OCI-LY1 (cell line): ENCODE data around the gene HAVCR1.
"Not testable (repeated sequence)": the region's sequence is repeated elsewhere in the genome, so short reads cannot be mapped to it uniquely, and the experiment has no call there.

Source experiments
- H2AFZ ChIP-seq: fragments of 200-600 bp; sonication (generic), shearing (Covaris generic); 2 replicates; pipeline ENCODE4 v1.6.0; 2014; ENCODE audit warnings: antibody characterized with exemption, mild to moderate bottlenecking, low read length
- H3F3A ChIP-seq: fragments of 200-600 bp; sonication (generic), shearing (Covaris generic); 2 replicates; pipeline ENCODE4 v1.6.0; 2014; ENCODE audit warnings: mild to moderate bottlenecking, antibody characterized with exemption, low read length, moderate library complexity; ENCODE audit not compliant: insufficient read depth
- H3K27ac ChIP-seq: fragments of 200-600 bp; sonication (generic); 2 replicates; pipeline ENCODE4 v1.5.1; 2014; ENCODE audit warnings: low read length, mixed run types, mild to moderate bottlenecking, low read depth; ENCODE audit not compliant: poor library complexity, severe bottlenecking
- H3K27me3 ChIP-seq: fragments of 200-600 bp; sonication (generic); 2 replicates; pipeline ENCODE4 v1.6.0; 2014; ENCODE audit warnings: antibody characterized with exemption, mild to moderate bottlenecking, low read length, moderate library complexity; ENCODE audit not compliant: insufficient read depth
- H3K36me3 ChIP-seq: fragments of 200-600 bp; sonication (generic); 2 replicates; pipeline ENCODE4 v1.6.1; 2014; ENCODE audit warnings: mild to moderate bottlenecking, antibody characterized with exemption, low read length, moderate library complexity, mixed read lengths; ENCODE audit not compliant: insufficient read depth
- H3K4me1 ChIP-seq: fragments of 200-600 bp; sonication (generic); 2 replicates; pipeline ENCODE4 v1.5.1; 2014; ENCODE audit warnings: mild to moderate bottlenecking, low read length, moderate library complexity; ENCODE audit not compliant: insufficient read depth, severe bottlenecking
- H3K4me2 ChIP-seq: fragments of 200-600 bp; sonication (generic), shearing (Covaris generic); 2 replicates; pipeline ENCODE4 v1.6.1; 2014; ENCODE audit warnings: low read length
- H3K4me3 ChIP-seq: fragments of 200-600 bp; sonication (generic); 2 replicates; pipeline ENCODE4 v1.5.1; 2014; ENCODE audit warnings: low read length, low read depth, mild to moderate bottlenecking, mixed read lengths; ENCODE audit not compliant: poor library complexity, severe bottlenecking
- H3K79me2 ChIP-seq: fragments of 200-600 bp; shearing (Covaris generic); 2 replicates; pipeline ENCODE4 v1.6.1; 2016; ENCODE audit warnings: mixed run types, low read length, mixed read lengths; ENCODE audit not compliant: insufficient read depth
- H3K9ac ChIP-seq: fragments of 200-600 bp; sonication (generic), shearing (Covaris generic); 2 replicates; pipeline ENCODE4 v1.6.1; 2014; ENCODE audit warnings: mild to moderate bottlenecking, low read length, mixed read lengths
- H3K9me2 ChIP-seq: fragments of 200-600 bp; sonication (generic), shearing (Covaris generic); 2 replicates; pipeline ENCODE4 v1.6.1; 2014; ENCODE audit warnings: low read depth, mild to moderate bottlenecking, low read length, mixed read lengths
- H3K9me3 ChIP-seq: fragments of 200-600 bp; shearing (Covaris generic); 2 replicates; pipeline ENCODE4 v1.6.1; 2014; ENCODE audit warnings: low read length, mixed read lengths
- H4K20me1 ChIP-seq: fragments of 200-600 bp; sonication (generic), shearing (Covaris generic); 2 replicates; pipeline ENCODE4 v1.6.0; 2016; ENCODE audit warnings: mild to moderate bottlenecking, low read length; ENCODE audit not compliant: insufficient read depth
- EZH2 ChIP-seq: fragments of 200-600 bp; sonication (generic), shearing (Covaris generic); IDR thresholded peaks from 2 replicates; pipeline ENCODE4 v1.8.0; 2017; ENCODE audit warnings: borderline replicate concordance, mixed run types, mild to moderate bottlenecking, antibody characterized with exemption, low read length, moderate library complexity, mixed read lengths
- TF ChIP-seq, protein P1 (sequence below): fragments of 200-600 bp; sonication (generic), shearing (Covaris generic); IDR thresholded peaks from 2 replicates; pipeline ENCODE4 v1.5.1; 2017; ENCODE audit warnings: mild to moderate bottlenecking, antibody characterized with exemption, low read length, moderate library complexity, mixed read lengths

HAVCR1 gene

DNA sequence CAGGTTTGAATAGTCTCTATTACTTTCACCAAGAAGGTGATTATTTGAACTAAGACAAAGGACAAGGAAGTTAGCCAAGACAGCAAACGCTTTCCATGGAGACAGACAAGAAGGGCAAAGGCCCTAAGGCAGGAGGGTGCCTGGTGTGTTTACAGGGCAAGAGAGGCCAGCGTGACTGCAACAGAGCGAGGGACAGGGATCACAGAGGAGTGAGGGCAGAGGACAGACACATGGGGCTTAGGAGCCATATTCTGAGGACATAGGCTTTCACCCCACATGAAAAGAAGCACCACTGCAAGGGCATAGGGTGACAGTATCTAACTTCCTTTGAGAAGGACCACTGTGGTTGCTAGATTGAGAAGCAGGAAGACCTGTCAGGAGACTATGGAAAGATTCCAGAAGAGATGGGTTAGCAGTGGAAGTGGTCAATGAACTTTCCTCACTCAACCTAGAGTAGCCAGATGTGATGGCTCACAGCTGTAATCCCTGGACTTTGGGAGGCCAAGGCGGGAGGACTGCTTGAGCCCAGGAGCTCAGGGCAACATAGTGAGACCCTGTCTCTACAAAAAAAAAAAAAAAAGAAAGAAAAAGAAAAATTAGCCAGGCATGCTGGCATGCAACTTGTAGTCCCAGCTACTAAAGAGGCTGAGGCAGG, 5.0 kb upstream of the HAVCR1 start:
- Histone ChIP-seq H3K79me2 (no peaks in the 10 kb centered on the region), H4K20me1 (no peaks in the 10 kb centered on the region), H3F3A (no peaks in the 10 kb centered on the region), H3K4me2 (no peak overlapping the region), H3K36me3 (no peaks in the 10 kb centered on the region), H3K4me1 (no peaks in the 10 kb centered on the region), H3K9ac (no peak overlapping the region), H3K27me3 (no peaks in the 10 kb centered on the region), H3K4me3 (no peak overlapping the region), H2AFZ (no peak overlapping the region), H3K27ac (no peak overlapping the region), H3K9me2 (no peaks in the 10 kb centered on the region), H3K9me3 (no peaks in the 10 kb centered on the region)
- TF ChIP-seq, protein P1, sequence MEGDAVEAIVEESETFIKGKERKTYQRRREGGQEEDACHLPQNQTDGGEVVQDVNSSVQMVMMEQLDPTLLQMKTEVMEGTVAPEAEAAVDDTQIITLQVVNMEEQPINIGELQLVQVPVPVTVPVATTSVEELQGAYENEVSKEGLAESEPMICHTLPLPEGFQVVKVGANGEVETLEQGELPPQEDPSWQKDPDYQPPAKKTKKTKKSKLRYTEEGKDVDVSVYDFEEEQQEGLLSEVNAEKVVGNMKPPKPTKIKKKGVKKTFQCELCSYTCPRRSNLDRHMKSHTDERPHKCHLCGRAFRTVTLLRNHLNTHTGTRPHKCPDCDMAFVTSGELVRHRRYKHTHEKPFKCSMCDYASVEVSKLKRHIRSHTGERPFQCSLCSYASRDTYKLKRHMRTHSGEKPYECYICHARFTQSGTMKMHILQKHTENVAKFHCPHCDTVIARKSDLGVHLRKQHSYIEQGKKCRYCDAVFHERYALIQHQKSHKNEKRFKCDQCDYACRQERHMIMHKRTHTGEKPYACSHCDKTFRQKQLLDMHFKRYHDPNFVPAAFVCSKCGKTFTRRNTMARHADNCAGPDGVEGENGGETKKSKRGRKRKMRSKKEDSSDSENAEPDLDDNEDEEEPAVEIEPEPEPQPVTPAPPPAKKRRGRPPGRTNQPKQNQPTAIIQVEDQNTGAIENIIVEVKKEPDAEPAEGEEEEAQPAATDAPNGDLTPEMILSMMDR = no peak
- no peak for TF ChIP-seq EZH2

DNA sequence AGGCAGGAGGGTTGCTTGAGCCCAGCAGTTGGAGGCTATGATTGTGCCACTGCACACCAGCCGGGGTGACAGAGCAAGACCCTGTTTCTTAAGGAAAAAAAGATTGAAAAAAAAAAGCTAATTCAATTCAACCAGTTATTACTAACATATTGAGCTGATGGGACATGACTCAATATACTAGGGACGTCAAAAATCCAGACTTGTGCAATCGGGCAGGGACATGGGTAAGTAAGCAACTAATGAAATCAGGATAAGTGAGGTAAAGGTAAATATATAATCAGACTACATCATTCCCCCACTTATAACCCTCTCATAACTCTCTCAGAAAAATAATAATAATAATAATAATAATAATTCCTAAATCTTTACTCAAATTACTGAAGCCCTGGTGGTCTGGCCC, 975 bp upstream of the HAVCR1 start:
- Histone ChIP-seq H3K9me3 (no peaks in the 10 kb centered on the region), H3K4me3 (no peak overlapping the region), H2AFZ (no peak overlapping the region), H3K9me2 (no peaks in the 10 kb centered on the region), H3K36me3 (no peaks in the 10 kb centered on the region), H3K79me2 (no peaks in the 10 kb centered on the region), H3K27me3 (no peaks in the 10 kb centered on the region), H3K27ac (no peak overlapping the region), H4K20me1 (no peaks in the 10 kb centered on the region), H3K4me2 (no peak overlapping the region), H3F3A (no peaks in the 10 kb centered on the region), H3K9ac (no peak overlapping the region), H3K4me1 (no peaks in the 10 kb centered on the region)
- TF ChIP-seq, protein P1 = no peak
- TF ChIP-seq EZH2 = no peak

DNA sequence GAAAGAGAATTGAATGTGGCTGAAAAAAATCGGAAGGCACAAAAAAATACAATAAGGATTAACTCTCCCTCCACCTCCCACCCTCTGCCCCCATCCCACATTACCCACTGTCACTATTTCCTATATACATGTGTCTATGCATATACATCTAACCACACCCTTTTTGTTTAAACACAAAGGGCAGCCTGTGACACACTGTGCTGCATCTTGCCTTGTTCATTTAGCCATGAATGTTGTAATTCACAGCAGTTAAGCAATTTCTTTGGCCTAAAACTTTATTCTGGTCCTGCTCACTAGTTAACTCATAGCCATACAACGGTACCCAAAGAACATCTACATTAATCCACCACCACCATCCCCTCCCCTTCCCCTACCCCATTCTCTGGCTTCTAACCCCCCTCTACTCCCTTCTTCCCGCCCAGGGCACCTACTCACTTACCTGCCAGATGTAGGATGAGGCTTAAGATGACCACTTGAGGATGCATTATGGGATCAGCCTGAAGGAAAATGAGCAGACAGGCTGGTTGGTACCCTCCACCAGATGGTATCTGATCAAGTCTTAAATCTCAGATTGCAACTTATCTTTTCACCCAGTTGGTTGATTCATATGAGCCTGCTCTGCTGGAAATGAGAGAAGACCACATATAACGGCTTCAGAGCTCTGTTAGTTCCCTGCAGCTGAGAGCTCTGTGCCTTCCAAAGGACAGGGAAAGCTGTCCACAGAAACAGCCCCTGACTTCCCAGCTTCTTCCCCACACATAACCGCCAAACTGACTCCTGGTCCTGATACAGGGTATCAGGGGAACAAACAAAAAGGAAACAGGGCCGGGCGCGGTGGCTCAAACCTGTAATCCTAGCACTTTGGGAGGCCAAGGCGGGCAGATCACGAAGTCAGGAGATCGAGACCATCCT, 1.2 kb downstream of the HAVCR1 start:
- H3K36me3 ChIP-seq = no peaks in the 10 kb centered on the region
- no peak overlapping the region for H3K27ac ChIP-seq
- no peak overlapping the region for H3K4me2 ChIP-seq
- no peaks in the 10 kb centered on the region for H3K27me3 ChIP-seq
- no peak overlapping the region for H3K9ac ChIP-seq
- no peaks in the 10 kb centered on the region for H3K79me2 ChIP-seq
- no peaks in the 10 kb centered on the region for H3K9me2 ChIP-seq
- H3F3A ChIP-seq = no peaks in the 10 kb centered on the region
- no peaks in the 10 kb centered on the region for H3K9me3 ChIP-seq
- no peak for TF ChIP-seq EZH2
- TF ChIP-seq, protein P1 = no peak
- H2AFZ ChIP-seq = no peak overlapping the region
- no peaks in the 10 kb centered on the region for H4K20me1 ChIP-seq
- no peaks in the 10 kb centered on the region for H3K4me1 ChIP-seq
- no peak overlapping the region for H3K4me3 ChIP-seq

DNA sequence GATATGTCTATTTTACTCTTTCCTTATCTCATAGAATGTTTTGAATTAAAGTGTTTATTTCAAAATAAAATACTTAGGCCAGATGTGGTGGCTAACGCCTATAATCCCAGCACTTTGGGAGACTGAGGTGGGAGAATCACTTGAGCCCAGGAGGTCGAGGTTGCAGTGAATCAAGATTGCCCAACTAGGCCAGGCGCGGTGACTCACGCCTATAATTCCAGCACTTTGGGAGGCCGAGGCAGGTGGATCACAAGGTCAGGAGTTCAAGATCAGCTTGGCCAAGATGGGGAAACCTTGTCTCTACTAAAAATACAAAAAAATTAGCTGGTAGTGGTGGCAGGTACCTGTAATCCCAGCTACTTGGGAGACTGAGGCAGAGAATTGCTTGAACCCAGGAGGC, 2.1 kb downstream of the HAVCR1 start:
- H3K4me2 ChIP-seq, H3K27me3 ChIP-seq, H3K9me2 ChIP-seq, H3K9ac ChIP-seq, H3K79me2 ChIP-seq, H3K4me1 ChIP-seq, H3K36me3 ChIP-seq, H3K9me3 ChIP-seq, H3K4me3 ChIP-seq, H2AFZ ChIP-seq, H3F3A ChIP-seq, H4K20me1 ChIP-seq, H3K27ac ChIP-seq: not testable (repeated sequence)
